GM13976 (cell line): ENCODE measurements around the gene CCS.

Source experiments
- DNase-seq: peaks from one replicate; pipeline ENCODE4 v3.0.0; 2012; ENCODE audit warnings: low spot score
- CTCF ChIP-seq: IDR thresholded peaks from 2 replicates; pipeline ENCODE4 v1.5.1; 2012; ENCODE audit warnings: borderline replicate concordance, mild to moderate bottlenecking; ENCODE audit not compliant: insufficient read depth; ENCODE audit errors: extremely low read depth, missing control alignments, control extremely low read depth
- in situ Hi-C: fragments of 300-500 bp; cut with MboI; formaldehyde crosslinking; loops from one replicate; pipeline ENCODE4 v1.12.0; 2022; ENCODE audit warnings: low sequenced_read_pairs, mixed read lengths, inconsistent platforms; ENCODE audit not compliant: unreplicated experiment

Gene CCS

GRCh38 chr11:66626926-66627325, 33.9 kb downstream of the CCS start:
- no peak for TF ChIP-seq CTCF
- in situ Hi-C loops: no loop called here
- no peak for DNase-seq

GRCh38 chr11:66628061-66628603, 35.1 kb downstream of the CCS start:
- in situ Hi-C loops: no loop called here
- no peak for TF ChIP-seq CTCF
- no peak for DNase-seq

GRCh38 chr11:66629356-66629755, 36.4 kb downstream of the CCS start:
- no peak for DNase-seq
- TF ChIP-seq CTCF: no peak
- in situ Hi-C loops: no loop called here

GRCh38 chr11:66631883-66632282, 38.9 kb downstream of the CCS start:
- no peak for TF ChIP-seq CTCF
- in situ Hi-C loops: no loop called here
- DNase-seq: no peak

- in situ Hi-C loops: no loop called here
- no peak for DNase-seq
- no peak for TF ChIP-seq CTCF
Observed at GRCh38 chr11:66632952-66633351, 40.0 kb downstream of the CCS start.

- in situ Hi-C loops: no loop called here
- no peak for TF ChIP-seq CTCF
- DNase-seq: no peak
Observed at GRCh38 chr11:66636411-66636810, 43.4 kb downstream of the CCS start.
